ENCODE results near the gene F3. TPM values are rescaled to one million over a fixed set of nuclear protein-coding genes. Genes with fewer than 3 reads are reported as not detected.

The F3 gene
- total RNA-seq, 1 experiment from 2014 or later, result 7.8 TPM

DNA sequence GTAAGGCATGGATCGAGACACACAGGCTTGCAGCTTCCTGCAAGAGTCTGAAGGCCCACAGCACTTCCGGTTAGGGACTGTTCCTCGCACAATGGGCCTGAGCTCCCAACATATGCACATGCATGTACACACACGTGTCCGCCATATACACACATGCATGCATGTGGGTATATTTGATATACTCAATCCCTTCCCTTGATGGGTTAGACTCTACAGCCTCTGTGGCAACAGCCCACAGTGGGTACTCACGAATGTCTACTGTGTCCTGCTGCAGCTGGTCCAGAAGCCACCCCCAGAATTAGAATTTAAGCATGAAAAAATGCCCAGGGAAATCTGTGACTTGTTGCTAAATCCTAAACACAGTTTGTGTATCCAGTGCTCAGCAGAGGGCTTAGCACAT, 9.9 kb downstream of the F3 start (continued):
- no peak for TF ChIP-seq SP1 (CRISPR knock-in tag; conservative IDR thresholded peaks at IDR 0.05)
- TF ChIP-seq, protein P1, sequence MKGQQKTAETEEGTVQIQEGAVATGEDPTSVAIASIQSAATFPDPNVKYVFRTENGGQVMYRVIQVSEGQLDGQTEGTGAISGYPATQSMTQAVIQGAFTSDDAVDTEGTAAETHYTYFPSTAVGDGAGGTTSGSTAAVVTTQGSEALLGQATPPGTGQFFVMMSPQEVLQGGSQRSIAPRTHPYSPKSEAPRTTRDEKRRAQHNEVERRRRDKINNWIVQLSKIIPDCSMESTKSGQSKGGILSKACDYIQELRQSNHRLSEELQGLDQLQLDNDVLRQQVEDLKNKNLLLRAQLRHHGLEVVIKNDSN (CRISPR knock-in tag; IDR thresholded peaks at IDR 0.05), result no peak
- TF ChIP-seq, protein P2, sequence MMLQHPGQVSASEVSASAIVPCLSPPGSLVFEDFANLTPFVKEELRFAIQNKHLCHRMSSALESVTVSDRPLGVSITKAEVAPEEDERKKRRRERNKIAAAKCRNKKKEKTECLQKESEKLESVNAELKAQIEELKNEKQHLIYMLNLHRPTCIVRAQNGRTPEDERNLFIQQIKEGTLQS (CRISPR knock-in tag; conservative IDR thresholded peaks at IDR 0.05), result no peak
- no peak for TF ChIP-seq TP53 (CRISPR knock-in tag; IDR thresholded peaks at IDR 0.05)

DNA sequence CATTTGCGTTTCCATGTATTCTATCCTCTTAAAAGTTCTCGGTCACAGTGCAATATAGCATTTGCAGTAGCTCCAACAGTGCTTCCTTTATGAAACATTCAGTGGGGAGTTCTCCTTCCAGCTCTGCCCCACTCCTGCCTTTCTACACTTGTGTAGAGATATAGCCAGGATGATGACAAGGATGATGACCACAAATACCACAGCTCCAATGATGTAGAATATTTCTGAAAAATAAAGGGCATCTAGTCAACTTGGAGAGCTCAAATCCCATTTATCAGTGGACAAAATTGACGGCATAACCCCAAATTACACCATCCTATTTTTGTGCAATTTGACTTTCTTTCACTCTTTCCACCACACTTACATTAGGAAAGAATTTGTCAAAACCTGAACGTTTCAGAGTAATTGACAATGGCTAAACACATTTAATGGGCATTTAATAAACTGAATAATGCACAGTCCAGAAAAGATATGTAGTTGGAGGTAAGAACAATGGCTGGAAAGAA, 11.1 kb downstream of the F3 start:
- H3K36me3 Mint-ChIP-seq, result peaks cover 39% of the 10 kb centered on the region
- no peak overlapping the region for H3K4me3 Mint-ChIP-seq
- no peak for ATAC-seq
- TF ChIP-seq SMAD4 (CRISPR knock-in tag; IDR thresholded peaks at IDR 0.05), result no peak
- TF ChIP-seq, protein P3, sequence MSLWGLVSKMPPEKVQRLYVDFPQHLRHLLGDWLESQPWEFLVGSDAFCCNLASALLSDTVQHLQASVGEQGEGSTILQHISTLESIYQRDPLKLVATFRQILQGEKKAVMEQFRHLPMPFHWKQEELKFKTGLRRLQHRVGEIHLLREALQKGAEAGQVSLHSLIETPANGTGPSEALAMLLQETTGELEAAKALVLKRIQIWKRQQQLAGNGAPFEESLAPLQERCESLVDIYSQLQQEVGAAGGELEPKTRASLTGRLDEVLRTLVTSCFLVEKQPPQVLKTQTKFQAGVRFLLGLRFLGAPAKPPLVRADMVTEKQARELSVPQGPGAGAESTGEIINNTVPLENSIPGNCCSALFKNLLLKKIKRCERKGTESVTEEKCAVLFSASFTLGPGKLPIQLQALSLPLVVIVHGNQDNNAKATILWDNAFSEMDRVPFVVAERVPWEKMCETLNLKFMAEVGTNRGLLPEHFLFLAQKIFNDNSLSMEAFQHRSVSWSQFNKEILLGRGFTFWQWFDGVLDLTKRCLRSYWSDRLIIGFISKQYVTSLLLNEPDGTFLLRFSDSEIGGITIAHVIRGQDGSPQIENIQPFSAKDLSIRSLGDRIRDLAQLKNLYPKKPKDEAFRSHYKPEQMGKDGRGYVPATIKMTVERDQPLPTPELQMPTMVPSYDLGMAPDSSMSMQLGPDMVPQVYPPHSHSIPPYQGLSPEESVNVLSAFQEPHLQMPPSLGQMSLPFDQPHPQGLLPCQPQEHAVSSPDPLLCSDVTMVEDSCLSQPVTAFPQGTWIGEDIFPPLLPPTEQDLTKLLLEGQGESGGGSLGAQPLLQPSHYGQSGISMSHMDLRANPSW (CRISPR knock-in tag; conservative IDR thresholded peaks at IDR 0.05; ENCODE audit: low read depth), result no peak
- TF ChIP-seq MYBL2 (CRISPR knock-in tag; IDR thresholded peaks at IDR 0.05), result no peak
- no peak for TF ChIP-seq ATF1 (CRISPR knock-in tag; IDR thresholded peaks at IDR 0.05)
- no peak for TF ChIP-seq ETV6 (CRISPR knock-in tag; IDR thresholded peaks at IDR 0.05)
- TF ChIP-seq ESRRA (CRISPR knock-in tag; IDR thresholded peaks at IDR 0.05; ENCODE audit: borderline replicate concordance), result no peak
- TF ChIP-seq JAZF1 (CRISPR knock-in tag; IDR thresholded peaks at IDR 0.05), result no peak
- TF ChIP-seq, protein P4, sequence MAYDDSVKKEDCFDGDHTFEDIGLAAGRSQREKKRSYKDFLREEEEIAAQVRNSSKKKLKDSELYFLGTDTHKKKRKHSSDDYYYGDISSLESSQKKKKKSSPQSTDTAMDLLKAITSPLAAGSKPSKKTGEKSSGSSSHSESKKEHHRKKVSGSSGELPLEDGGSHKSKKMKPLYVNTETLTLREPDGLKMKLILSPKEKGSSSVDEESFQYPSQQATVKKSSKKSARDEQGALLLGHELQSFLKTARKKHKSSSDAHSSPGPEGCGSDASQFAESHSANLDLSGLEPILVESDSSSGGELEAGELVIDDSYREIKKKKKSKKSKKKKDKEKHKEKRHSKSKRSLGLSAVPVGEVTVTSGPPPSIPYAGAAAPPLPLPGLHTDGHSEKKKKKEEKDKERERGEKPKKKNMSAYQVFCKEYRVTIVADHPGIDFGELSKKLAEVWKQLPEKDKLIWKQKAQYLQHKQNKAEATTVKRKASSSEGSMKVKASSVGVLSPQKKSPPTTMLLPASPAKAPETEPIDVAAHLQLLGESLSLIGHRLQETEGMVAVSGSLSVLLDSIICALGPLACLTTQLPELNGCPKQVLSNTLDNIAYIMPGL (CRISPR knock-in tag; IDR thresholded peaks at IDR 0.05), result no peak
- TF ChIP-seq ELF4 (CRISPR knock-in tag; IDR thresholded peaks at IDR 0.05; ENCODE audit: low read depth), result no peak
- TF ChIP-seq ZBTB21 (CRISPR knock-in tag; IDR thresholded peaks at IDR 0.05; ENCODE audit: borderline replicate concordance), result no peak
- no peak for TF ChIP-seq FOXP1 (CRISPR knock-in tag; IDR thresholded peaks at IDR 0.05; ENCODE audit: borderline replicate concordance)
- TF ChIP-seq, protein P2 (CRISPR knock-in tag; conservative IDR thresholded peaks at IDR 0.05), result no peak
- TF ChIP-seq, protein P5, sequence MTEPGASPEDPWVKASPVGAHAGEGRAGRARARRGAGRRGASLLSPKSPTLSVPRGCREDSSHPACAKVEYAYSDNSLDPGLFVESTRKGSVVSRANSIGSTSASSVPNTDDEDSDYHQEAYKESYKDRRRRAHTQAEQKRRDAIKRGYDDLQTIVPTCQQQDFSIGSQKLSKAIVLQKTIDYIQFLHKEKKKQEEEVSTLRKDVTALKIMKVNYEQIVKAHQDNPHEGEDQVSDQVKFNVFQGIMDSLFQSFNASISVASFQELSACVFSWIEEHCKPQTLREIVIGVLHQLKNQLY (CRISPR knock-in tag; IDR thresholded peaks at IDR 0.05), result no peak
- TF ChIP-seq TCF7 (CRISPR knock-in tag; IDR thresholded peaks at IDR 0.05; ENCODE audit: low read depth), result no peak
- ChIA-PET CTCF (interaction anchor here (0.6 to 2.4 kb wide), 2 partner anchors 67 to 324 kb away, joined by 3 to 6 read pairs; no protein-coding TSS in a partner anchor), POLR2A (no interaction called here)
- DNase-seq (ENCODE audit: low spot score), result no peak
- H3K27ac Mint-ChIP-seq, result no peak overlapping the region
- H3K4me1 Mint-ChIP-seq, result peaks cover 21% of the 10 kb centered on the region
- no peaks in the 10 kb centered on the region for H3K9me3 Mint-ChIP-seq
- no peaks in the 10 kb centered on the region for H3K27me3 Mint-ChIP-seq (ENCODE audit: low read depth)

DNA sequence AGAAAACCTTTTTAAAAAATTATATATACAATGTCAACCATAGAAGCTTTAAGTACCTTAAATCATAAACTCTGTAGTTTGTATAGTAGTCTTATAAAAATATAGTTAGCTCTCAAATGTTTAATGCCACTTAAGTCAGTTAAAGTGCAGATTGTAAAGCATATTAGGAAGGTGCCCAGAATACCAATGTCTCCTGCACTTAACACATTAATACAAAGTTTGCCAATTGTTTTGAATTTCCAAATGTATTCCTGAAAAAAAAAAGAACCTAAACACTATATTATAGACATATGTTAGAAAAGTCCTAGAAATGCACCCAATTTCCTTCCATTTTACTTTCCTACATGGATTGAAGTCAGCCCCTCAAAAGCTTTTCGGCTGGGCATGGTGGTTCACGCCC, 12.1 kb downstream of the F3 start:
- no peak overlapping the region for H3K4me3 Mint-ChIP-seq
- peaks cover 21% of the 10 kb centered on the region for H3K4me1 Mint-ChIP-seq
- H3K27me3 Mint-ChIP-seq (ENCODE audit: low read depth), result no peaks in the 10 kb centered on the region
- H3K36me3 Mint-ChIP-seq, result peaks cover 32% of the 10 kb centered on the region
- no peak for DNase-seq (ENCODE audit: low spot score)
- no peaks in the 10 kb centered on the region for H3K9me3 Mint-ChIP-seq
- no peak overlapping the region for H3K27ac Mint-ChIP-seq
- ChIA-PET CTCF (interaction anchor here (0.9 to 2.4 kb wide), 3 partner anchors 13 to 325 kb away, joined by 3 to 6 read pairs (median 4); no protein-coding TSS in a partner anchor), POLR2A (interaction anchor here (0.5 kb wide), 1 partner anchor 281 kb away, joined by 3 read pairs; no protein-coding TSS in a partner anchor)
- no peak for ATAC-seq
- TF ChIP-seq, protein P1 (CRISPR knock-in tag; IDR thresholded peaks at IDR 0.05), result no peak
- TF ChIP-seq, protein P6, sequence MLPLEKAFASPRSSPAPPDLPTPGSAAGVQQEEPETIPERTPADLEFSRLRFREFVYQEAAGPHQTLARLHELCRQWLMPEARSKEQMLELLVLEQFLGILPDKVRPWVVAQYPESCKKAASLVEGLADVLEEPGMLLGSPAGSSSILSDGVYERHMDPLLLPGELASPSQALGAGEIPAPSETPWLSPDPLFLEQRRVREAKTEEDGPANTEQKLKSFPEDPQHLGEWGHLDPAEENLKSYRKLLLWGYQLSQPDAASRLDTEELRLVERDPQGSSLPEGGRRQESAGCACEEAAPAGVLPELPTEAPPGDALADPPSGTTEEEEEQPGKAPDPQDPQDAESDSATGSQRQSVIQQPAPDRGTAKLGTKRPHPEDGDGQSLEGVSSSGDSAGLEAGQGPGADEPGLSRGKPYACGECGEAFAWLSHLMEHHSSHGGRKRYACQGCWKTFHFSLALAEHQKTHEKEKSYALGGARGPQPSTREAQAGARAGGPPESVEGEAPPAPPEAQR (CRISPR knock-in tag; IDR thresholded peaks at IDR 0.05), result no peak
- TF ChIP-seq NFATC4 (CRISPR knock-in tag; IDR thresholded peaks at IDR 0.05), result no peak
- TF ChIP-seq, protein P7, sequence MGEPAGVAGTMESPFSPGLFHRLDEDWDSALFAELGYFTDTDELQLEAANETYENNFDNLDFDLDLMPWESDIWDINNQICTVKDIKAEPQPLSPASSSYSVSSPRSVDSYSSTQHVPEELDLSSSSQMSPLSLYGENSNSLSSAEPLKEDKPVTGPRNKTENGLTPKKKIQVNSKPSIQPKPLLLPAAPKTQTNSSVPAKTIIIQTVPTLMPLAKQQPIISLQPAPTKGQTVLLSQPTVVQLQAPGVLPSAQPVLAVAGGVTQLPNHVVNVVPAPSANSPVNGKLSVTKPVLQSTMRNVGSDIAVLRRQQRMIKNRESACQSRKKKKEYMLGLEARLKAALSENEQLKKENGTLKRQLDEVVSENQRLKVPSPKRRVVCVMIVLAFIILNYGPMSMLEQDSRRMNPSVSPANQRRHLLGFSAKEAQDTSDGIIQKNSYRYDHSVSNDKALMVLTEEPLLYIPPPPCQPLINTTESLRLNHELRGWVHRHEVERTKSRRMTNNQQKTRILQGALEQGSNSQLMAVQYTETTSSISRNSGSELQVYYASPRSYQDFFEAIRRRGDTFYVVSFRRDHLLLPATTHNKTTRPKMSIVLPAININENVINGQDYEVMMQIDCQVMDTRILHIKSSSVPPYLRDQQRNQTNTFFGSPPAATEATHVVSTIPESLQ (CRISPR knock-in tag; IDR thresholded peaks at IDR 0.05), result no peak
- no peak for TF ChIP-seq SP1 (CRISPR knock-in tag; conservative IDR thresholded peaks at IDR 0.05)

Measured in WTC11 (cell line).